Epithelial cell of proximal tubule (primary cell): ENCODE data around the gene RBKS. TPM values are rescaled to one million over a fixed set of nuclear protein-coding genes. Genes with fewer than 3 reads are reported as not detected.

ENCODE experiments used
- DNase-seq: peaks from one replicate; pipeline ENCODE4 v3.0.0-alpha.2; 2011; ENCODE audit warnings: low read depth
- H3K4me3 ChIP-seq: 2 replicates; pipeline ENCODE4 v1.5.1; 2011; ENCODE audit warnings: low read depth, mild to moderate bottlenecking, low read length
- CTCF ChIP-seq: conservative IDR thresholded peaks from 2 replicates; pipeline ENCODE4 v1.5.1; 2012; ENCODE audit warnings: low read depth, mild to moderate bottlenecking, low read length
- total RNA-seq: library from RNA; depleted of rRNA; stranded (reverse); fragments of >200 nt; gene quantifications from 2 replicates; pipeline ENCODE4 v1.2.3, GENCODE V29; 2015

The RBKS gene
- total RNA-seq, 1 donor from 2014 or later, result 2.7 TPM

- peak; percentile 87 for DNase-seq
- no peak overlapping the region for H3K4me3 ChIP-seq
- TF ChIP-seq CTCF, result no peak
Measured at GRCh38 chr2:27737676-27738348, 152.4 kb downstream of the RBKS start.

GRCh38 chr2:27736890-27737204 is 153.3 kb downstream of the RBKS start:
- DNase-seq, result no peak
- H3K4me3 ChIP-seq, result no peak overlapping the region
- TF ChIP-seq CTCF, result no peak

GRCh38 chr2:27736031-27736889 is 153.9 kb downstream of the RBKS start:
- no peak for DNase-seq
- no peak overlapping the region for H3K4me3 ChIP-seq
- no peak for TF ChIP-seq CTCF

- DNase-seq, result no peak
- peak overlapping the region; percentile 47 for H3K4me3 ChIP-seq
- TF ChIP-seq CTCF, result no peak
Measured at GRCh38 chr2:27735263-27735904, 154.8 kb downstream of the RBKS start.

- no peak overlapping the region for H3K4me3 ChIP-seq
- TF ChIP-seq CTCF, result no peak
- no peak for DNase-seq
Measured at GRCh38 chr2:27734305-27734704, 155.9 kb downstream of the RBKS start.

Other genes starting within 250 kb of the RBKS start
- 15.3 and 21.3 TPM in 2 replicates for gene SUPT7L, start 226.8 kb downstream of the RBKS start, total RNA-seq
- 25.8 and 34.7 TPM in 2 replicates for gene SLC4A1AP, start 226.5 kb downstream of the RBKS start, total RNA-seq
- gene MRPL33, start 118.7 kb downstream of the RBKS start, total RNA-seq, result 222 and 290 TPM in 2 replicates
- 23.6 and 24.6 TPM in 2 replicates for gene BABAM2, start 342 bp upstream of the RBKS start, total RNA-seq